ENCODE data around the gene CNOT11. TPM values are rescaled to one million over a fixed set of nuclear protein-coding genes. Genes with fewer than 3 reads are reported as not detected.

The CNOT11 gene
- total RNA-seq, 1 experiment from 2014 or later, result 110 TPM

DNA sequence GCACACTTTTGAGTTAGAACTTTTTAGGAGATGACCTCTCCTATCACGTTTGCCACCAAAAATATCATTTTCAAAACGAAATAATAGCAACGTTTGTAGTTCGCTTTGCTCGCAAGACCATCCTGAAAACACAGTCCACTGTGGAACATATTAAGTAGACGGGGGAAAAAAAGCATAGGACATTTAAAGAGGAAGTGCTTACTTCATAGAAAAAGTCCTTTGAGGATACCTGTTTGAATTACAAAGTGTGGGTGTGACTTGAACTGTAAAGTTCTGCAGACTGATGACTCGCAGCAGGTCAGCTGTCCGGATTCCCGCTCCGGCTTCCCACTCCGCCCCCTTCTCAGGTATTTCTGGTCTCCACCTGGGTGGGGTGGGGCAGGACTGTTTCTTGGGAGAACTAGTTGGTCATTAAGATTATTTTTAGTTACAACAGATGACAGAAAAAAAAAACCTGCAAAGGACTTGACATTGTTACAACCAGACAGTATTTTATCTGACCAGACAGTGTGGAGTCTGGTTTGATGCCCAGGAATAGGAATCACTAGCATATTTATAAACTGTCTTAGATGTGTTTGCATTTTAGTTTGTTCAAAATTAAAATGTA lies 13.3 kb downstream of the CNOT11 start:
- Histone ChIP-seq H3K4me3 (ENCODE audit: low read depth, low read length) (no peak overlapping the region), H3K36me3 (ENCODE audit: control insufficient read depth, insufficient read depth, low read length) (peaks cover 3% of the 10 kb centered on the region), H3K27me3 (replicated peaks; ENCODE audit: control insufficient read depth, insufficient read depth, low read length) (no peaks in the 10 kb centered on the region), H3K4me1 (peaks cover 62% of the 10 kb centered on the region), H3K9me3 (no peaks in the 10 kb centered on the region)
- no TSS peak for BruUV-seq (replicated peaks)
- intact Hi-C loops (cut with micrococcal nuclease; ENCODE audit: unreplicated experiment), result loop anchor here (1.0 kb wide), 1 partner anchor 14 kb away; the partner anchor contains the start of gene CNOT11
- Mint-ChIP-seq H3K27ac (ENCODE audit: unreplicated experiment) (peak overlapping the region; percentile 77), H3K4me1 (ENCODE audit: low read depth, unreplicated experiment) (peaks cover 45% of the 10 kb centered on the region), H3K4me3 (ENCODE audit: unreplicated experiment) (peak overlapping the region; percentile 55), H3K36me3 (ENCODE audit: insufficient read depth, unreplicated experiment) (peaks cover 90% of the 10 kb centered on the region), H3K9me3 (ENCODE audit: unreplicated experiment) (no peaks in the 10 kb centered on the region), H3K27me3 (ENCODE audit: insufficient read depth, unreplicated experiment) (no peaks in the 10 kb centered on the region)
- CTCF ChIA-PET, result interaction anchor here (1.1 kb wide), 1 partner anchor 14 kb away, joined by 5 read pairs; the partner anchor contains the start of gene CNOT11
- POLR2A ChIA-PET, result no interaction called here
- TF ChIP-seq CTCF (IDR thresholded peaks at IDR 0.05; ENCODE audit: insufficient read depth in 1 of 2, low read depth in 1 of 2, low read length in 1 of 2, severe bottlenecking in 1 of 2, unreplicated experiment in 1 of 2), result no peak
- peak; percentile 79 to 86 for DNase-seq

- Histone ChIP-seq H3K4me3 (ENCODE audit: low read depth, low read length) (0 out of 2 replicates have a peak overlapping the region, but pooled peaks have one; percentile 12), H3K36me3 (ENCODE audit: control insufficient read depth, insufficient read depth, low read length) (peaks cover 3% of the 10 kb centered on the region), H3K4me1 (peaks cover 68% of the 10 kb centered on the region), H3K9me3 (no peaks in the 10 kb centered on the region), H3K27me3 (replicated peaks; ENCODE audit: control insufficient read depth, insufficient read depth, low read length) (no peaks in the 10 kb centered on the region)
- H3K9me3 Mint-ChIP-seq (ENCODE audit: unreplicated experiment), result no peaks in the 10 kb centered on the region
- DNase-seq, result peak; percentile 50 to 61
- peaks cover 99% of the 10 kb centered on the region for H3K36me3 Mint-ChIP-seq (ENCODE audit: insufficient read depth, unreplicated experiment)
- POLR2A ChIA-PET, result interaction anchor here (0.5 to 1.5 kb wide), 5 partner anchors 12 to 78 kb away, joined by 3 to 9 read pairs (median 6); no protein-coding TSS in a partner anchor
- intact Hi-C loops (cut with micrococcal nuclease; ENCODE audit: unreplicated experiment), result no loop called here
- peak overlapping the region; percentile 79 for H3K27ac Mint-ChIP-seq (ENCODE audit: unreplicated experiment)
- no TSS peak for BruUV-seq (replicated peaks)
- H3K4me1 Mint-ChIP-seq (ENCODE audit: low read depth, unreplicated experiment), result peaks cover 48% of the 10 kb centered on the region
- no peaks in the 10 kb centered on the region for H3K27me3 Mint-ChIP-seq (ENCODE audit: insufficient read depth, unreplicated experiment)
- H3K4me3 Mint-ChIP-seq (ENCODE audit: unreplicated experiment), result peak overlapping the region; percentile 59
- no peak for TF ChIP-seq CTCF (IDR thresholded peaks at IDR 0.05; ENCODE audit: insufficient read depth in 1 of 2, low read depth in 1 of 2, low read length in 1 of 2, severe bottlenecking in 1 of 2, unreplicated experiment in 1 of 2)
- CTCF ChIA-PET, result interaction anchor here (1.3 to 2.3 kb wide), 3 partner anchors 10 to 16 kb away, joined by 4 to 9 read pairs (median 5); partner anchors contain the start of gene CNOT11
These were observed 15.3 kb downstream of the CNOT11 start for GRCh38 chr2:101267671-101268656.

DNA sequence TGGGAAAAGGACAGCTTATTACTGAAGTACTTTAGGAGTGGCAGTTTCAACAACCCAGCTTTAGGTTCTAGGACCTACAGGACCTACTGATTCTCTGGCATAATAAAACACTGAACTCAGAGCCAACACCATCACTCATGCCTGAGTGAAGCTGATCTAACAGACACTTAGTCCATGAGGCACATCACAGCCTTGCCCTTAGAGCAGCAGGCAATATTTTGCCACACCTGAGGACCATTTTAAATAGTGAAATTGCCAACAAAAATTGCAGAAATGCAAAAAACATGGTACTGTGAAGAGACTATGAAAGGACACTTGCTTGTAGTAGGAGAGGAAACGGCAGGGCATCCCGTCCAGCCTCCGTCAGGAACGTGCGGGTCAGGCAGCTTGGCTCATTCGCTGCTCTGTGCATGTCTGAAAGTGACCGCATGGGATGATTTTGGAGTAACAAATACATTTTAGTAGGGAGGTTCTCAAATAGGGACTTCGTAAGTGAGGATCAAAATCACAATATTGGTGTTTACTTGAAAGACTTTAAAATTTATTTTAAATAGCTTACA lies 18.1 kb downstream of the CNOT11 start:
- Mint-ChIP-seq H3K27me3 (ENCODE audit: insufficient read depth, unreplicated experiment) (no peaks in the 10 kb centered on the region), H3K27ac (ENCODE audit: unreplicated experiment) (peak overlapping the region; percentile 50), H3K9me3 (ENCODE audit: unreplicated experiment) (no peaks in the 10 kb centered on the region), H3K36me3 (ENCODE audit: insufficient read depth, unreplicated experiment) (peaks cover 94% of the 10 kb centered on the region), H3K4me3 (ENCODE audit: unreplicated experiment) (no peak overlapping the region), H3K4me1 (ENCODE audit: low read depth, unreplicated experiment) (peaks cover 48% of the 10 kb centered on the region)
- TF ChIP-seq CTCF (IDR thresholded peaks at IDR 0.05; ENCODE audit: insufficient read depth in 1 of 2, low read depth in 1 of 2, low read length in 1 of 2, severe bottlenecking in 1 of 2, unreplicated experiment in 1 of 2), result no peak
- DNase-seq, result no peak
- H3K36me3 ChIP-seq (ENCODE audit: control insufficient read depth, insufficient read depth, low read length), result peaks cover 4% of the 10 kb centered on the region
- ChIA-PET POLR2A (interaction anchor here (0.6 kb wide), 1 partner anchor 12 kb away, joined by 3 read pairs; no protein-coding TSS in a partner anchor), CTCF (no interaction called here)
- BruUV-seq (replicated peaks), result no TSS peak
- H3K4me3 ChIP-seq (ENCODE audit: low read depth, low read length), result no peak overlapping the region
- no peaks in the 10 kb centered on the region for H3K27me3 ChIP-seq (replicated peaks; ENCODE audit: control insufficient read depth, insufficient read depth, low read length)
- peaks cover 58% of the 10 kb centered on the region for H3K4me1 ChIP-seq
- no peaks in the 10 kb centered on the region for H3K9me3 ChIP-seq
- intact Hi-C loops (cut with micrococcal nuclease; ENCODE audit: unreplicated experiment), result loop anchor here (10.0 kb wide), 1 partner anchor 114 kb away; the partner anchor contains the start of gene CREG2
